DMS53 (cell line): ENCODE results near the gene SLC1A2.
A peak's percentile ranks its signal among the peaks of the same experiment; 100 is the strongest.

Experiments
- DNase-seq: peaks from one replicate; lab custom pipeline; 2025; lab: John Stamatoyannopoulos, UW

Gene SLC1A2

GRCh38 chr11:35218956-35219355, 200.4 kb downstream of the SLC1A2 start:
- no peak for DNase-seq

- peak; percentile 74 for DNase-seq
Measured at GRCh38 chr11:35216962-35217678, 202.2 kb downstream of the SLC1A2 start.

GRCh38 chr11:35215945-35216344, 203.4 kb downstream of the SLC1A2 start:
- DNase-seq: no peak

- DNase-seq: no peak
Measured at GRCh38 chr11:35214792-35215193, 204.6 kb downstream of the SLC1A2 start.

- DNase-seq: no peak
Measured at GRCh38 chr11:35214226-35214770, 205.1 kb downstream of the SLC1A2 start.

GRCh38 chr11:35211952-35212351, 207.4 kb downstream of the SLC1A2 start:
- no peak for DNase-seq

GRCh38 chr11:35210876-35211546, 208.3 kb downstream of the SLC1A2 start:
- DNase-seq: no peak

- no peak for DNase-seq
Measured at GRCh38 chr11:35208795-35209194, 210.6 kb downstream of the SLC1A2 start.

GRCh38 chr11:35207471-35208403, 211.6 kb downstream of the SLC1A2 start:
- no peak for DNase-seq

GRCh38 chr11:35206616-35207015, 212.7 kb downstream of the SLC1A2 start:
- DNase-seq: no peak

GRCh38 chr11:35204614-35205013, 214.7 kb downstream of the SLC1A2 start:
- no peak for DNase-seq
